Measurements from ENCODE around the gene TSPAN18.

TSPAN18 gene

GRCh38 chr11:44904261-44905020, 177.7 kb downstream of the TSPAN18 start:
- no peak for DNase-seq

DNA sequence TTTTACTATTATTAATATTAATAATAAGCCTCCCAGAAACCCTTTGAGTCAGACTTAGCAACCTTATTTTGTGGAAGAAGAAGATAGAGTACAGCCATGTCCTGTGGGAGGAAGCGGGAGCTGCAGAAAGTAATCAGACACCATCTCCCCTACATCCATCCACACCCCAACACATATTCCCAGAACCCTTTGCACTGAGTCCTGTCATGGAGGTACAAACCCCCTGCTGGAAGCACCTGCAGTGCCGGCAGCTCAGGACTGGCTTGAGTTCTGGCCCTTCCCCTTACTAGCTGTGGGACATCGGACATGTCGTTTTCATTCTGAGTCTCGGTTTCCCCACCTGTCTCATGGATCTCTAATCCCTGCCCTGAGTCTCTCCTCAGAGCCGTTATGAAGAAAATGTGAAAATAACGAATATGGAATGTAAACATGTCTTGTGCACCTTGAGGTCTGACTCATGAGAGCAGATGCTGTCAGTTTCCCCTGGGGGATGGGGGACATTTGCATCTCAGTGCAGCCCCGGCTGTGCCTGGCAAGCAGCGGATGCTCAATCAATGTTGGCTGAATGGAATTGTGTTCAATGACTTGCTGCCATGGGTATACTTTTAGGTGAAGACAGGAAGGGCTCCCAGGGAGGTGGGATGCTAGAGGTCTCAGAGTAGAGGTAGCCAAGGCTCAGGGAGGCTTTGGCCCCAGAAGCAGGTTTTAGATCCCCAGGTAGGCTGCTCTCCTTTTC, 178.5 kb downstream of the TSPAN18 start:
- no peak for DNase-seq

DNA sequence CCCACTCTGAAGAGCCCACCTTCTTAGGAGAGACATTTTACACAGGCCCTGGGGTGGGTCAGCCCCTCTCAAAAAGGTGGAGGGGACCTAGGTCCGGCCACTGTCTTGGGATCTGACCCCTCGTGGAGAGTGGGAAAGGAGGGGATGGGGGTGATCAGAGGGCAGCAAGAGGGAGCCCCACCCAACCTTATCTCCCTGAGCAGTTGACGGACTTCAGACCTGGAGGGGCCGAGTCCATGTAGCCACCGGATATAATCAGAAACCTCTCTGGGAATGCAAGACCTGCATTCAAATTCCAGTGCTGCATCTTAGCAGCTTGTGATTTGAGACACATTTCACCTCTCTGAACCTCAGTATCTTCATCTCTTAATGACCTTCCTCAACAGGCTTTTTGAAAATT, 179.9 kb downstream of the TSPAN18 start:
- no peak for DNase-seq

DNA sequence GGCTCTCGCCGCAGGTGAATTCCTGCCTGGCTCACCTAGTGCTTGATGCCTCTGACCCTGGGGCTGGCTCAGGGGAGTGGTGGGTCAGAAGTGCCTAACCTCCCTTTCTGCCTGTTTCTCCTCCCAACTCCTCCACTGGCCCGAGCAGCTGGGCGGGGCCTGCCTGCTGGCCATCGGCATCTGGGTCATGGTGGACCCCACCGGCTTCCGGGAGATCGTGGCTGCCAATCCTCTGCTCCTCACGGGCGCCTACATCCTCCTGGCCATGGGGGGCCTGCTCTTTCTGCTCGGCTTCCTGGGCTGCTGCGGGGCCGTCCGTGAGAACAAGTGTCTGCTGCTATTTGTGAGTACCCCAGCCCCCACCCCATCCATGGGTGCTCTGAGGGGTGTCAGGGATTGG, 182.8 kb downstream of the TSPAN18 start:
- no peak for DNase-seq

DNA sequence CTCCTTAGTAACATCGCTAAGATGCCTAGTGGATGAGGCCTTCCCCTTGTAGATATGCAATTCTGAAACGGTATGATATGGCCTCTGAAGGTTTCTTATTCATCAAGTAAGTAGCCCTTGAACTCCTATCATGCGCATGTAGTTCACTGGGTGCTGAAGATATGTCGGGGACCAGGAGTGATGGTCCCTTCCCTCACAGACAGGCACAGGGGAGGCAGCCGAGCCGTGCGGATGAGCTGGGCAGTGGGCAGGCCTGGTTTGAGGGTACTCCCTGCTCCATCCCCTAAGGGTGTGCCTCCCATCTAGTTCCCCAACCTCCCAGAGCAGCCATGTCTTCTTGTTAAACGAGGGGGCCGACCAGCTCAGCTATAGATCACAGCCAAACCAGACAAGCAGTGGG, 183.8 kb downstream of the TSPAN18 start:
- DNase-seq, result no peak

DNA sequence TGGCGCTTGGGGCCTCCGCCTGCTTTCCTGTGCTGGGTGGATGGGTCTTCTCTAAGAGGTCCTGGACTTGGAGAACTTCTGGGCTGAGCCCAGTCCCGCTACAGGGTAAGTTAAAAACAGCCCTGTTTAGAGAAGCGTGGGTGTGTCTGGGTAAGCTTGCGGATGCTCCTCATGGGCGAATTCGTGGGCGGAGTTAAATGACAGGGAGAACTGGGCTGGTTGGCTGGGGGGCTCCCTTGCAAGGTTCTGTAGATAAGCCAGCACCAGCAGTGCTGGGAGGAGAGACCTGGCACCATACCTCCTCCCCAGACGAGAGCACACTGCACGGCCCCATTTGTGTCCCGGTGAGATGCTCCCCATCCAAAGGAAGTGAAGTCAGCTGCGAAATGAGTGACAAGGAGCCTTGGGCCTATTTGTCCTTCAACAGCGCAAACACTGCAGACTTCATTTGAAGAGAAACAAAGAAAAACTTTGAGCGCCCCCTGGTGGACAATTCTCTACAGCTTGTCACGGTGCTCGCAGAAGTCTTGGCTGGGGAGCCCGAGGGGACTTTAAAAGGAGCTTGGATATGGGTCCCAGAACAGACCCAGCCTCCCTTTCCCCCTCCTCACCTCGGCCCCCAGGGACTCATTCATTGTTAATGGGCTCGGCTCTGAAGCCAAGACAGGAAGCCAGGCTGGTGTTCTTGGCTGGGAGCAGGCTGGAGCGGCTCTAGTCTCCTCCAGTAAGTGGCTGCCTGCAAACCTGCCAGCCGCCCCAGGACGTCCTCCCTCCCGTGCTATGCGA, 184.5 kb downstream of the TSPAN18 start:
- peak; percentile 64 to 80 for DNase-seq

GRCh38 chr11:44912270-44912987, 185.7 kb downstream of the TSPAN18 start:
- no peak for DNase-seq

DNA sequence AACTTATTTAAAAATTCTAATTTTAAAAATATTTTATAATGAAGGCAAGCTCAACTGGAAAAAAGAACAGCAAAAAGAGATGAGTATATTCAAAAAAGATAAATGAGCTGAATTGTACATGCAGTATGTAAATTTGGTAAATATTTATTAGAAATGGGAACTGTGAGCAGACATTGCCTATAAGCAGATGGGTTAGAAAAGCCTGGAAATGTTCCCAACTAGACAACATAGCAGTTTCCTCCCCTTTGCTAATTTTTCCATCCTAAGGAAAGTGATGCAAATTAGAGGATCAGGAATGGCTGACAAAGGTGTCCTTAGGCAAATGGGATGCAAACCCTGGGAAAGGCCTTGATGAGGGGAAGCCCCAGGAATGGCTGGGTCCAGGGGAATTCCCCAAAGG, 186.7 kb downstream of the TSPAN18 start:
- no peak for DNase-seq

DNA sequence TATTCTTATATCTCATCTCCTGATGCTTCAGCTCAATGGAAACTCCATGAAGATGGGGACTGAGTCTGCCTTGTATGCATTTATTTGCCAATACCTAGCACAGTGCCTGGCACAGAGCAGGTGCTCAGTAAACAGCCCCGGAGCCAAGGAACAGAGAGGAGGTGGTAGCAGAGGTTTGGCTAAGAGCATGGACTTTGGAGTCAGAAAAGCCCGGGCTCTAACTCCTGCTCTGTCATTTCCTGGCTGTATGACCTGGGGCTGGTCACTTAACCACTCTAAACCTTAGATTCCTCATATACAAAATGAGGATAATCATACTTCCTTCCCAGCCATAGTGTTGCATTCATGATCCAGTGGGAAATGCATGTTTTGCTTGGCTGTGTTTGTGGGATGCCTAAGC, 187.3 kb downstream of the TSPAN18 start:
- no peak for DNase-seq

DNA sequence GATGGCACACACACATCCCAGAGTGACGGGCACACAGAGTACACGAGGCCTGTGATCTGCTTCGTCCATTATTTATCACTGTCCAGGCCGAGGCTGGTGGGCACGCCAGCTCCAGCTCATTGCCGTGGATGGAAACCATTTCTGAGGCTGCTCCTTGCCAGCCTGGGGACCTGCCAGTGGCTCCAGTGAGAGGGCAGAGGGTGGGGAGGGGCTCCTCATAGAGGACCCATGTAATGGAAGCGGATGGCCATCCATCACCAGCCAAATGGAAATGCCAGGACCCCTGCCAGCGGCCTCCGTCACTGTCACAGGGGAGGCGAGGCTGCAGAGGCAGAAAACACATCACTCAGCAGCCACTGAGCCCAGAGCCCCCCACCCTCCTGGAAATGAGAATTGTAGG, 188.2 kb downstream of the TSPAN18 start:
- no peak for DNase-seq

- DNase-seq, result peak; percentile 10 to 33
Measured at GRCh38 chr11:44915621-44916020, 188.9 kb downstream of the TSPAN18 start.

DNA sequence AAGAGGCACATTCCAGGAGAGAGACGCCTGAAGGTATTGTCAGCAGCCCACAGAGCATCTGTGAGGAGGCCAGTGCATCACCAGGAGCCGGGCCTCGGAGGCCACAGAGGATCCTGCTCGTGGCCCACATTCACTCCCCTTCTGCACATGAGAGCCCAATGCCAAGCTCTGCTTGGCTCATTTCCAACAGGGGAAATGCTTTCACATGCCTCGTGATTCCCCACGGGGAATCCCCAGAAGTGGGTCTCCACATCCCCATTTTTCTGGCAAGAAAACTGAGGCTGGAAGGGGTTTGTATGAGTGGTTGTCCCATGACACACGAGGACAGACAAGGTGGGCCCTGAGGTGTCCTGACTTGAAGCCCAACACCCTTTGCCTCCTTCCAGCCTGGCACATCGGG, 189.6 kb downstream of the TSPAN18 start:
- DNase-seq, result no peak

GRCh38 chr11:44916801-44917385, 190.1 kb downstream of the TSPAN18 start:
- DNase-seq, result peak in 1 of 2 donors; percentile 28

GRCh38 chr11:44917741-44918140, 191.0 kb downstream of the TSPAN18 start:
- no peak for DNase-seq

GRCh38 chr11:44920451-44920850, 193.7 kb downstream of the TSPAN18 start:
- no peak for DNase-seq

DNA sequence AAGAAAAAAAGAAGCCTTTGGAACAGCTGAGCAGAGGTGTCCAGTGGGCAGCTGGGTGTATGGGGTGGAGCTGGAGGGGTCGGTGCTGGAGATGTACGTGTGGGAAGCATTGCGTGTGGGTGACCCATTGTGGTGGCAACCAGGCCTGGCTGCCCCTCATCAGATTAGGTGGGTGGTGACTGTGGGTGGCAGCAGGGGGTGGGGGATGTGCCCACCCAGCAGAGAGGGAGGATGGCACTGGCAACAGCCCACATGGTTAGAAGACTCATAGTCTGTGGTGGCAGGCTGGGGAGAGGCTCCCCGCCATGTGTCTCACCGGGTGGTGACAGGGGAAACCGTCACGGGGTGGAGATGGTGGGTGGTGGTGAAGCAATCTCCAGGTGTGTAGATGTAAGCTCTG, 196.4 kb downstream of the TSPAN18 start:
- DNase-seq, result no peak

GRCh38 chr11:44923806-44924205, 197.0 kb downstream of the TSPAN18 start:
- DNase-seq, result no peak

DNA sequence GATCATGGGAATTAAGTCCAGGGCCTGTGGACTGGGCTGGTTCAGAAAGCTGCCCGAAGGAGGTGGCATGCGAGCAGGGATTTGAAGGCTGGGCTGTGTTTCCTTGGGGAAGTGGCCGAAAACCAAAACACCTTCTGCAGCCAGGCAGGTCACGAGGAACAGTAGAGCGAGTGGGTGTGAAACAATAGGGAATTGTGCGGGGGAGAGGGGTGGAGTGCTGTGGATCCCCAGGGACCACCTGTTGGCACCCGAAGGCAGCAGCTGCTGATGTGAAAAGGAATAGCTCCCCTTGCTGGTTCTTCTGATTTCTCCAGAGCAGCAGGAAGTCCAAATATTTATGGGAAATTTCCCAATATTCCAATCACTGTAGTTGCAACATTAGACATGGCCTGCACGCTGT, 199.3 kb downstream of the TSPAN18 start:
- no peak for DNase-seq

- DNase-seq, result peak; percentile 37 to 49
Measured at GRCh38 chr11:44927174-44927661, 200.5 kb downstream of the TSPAN18 start.

DNA sequence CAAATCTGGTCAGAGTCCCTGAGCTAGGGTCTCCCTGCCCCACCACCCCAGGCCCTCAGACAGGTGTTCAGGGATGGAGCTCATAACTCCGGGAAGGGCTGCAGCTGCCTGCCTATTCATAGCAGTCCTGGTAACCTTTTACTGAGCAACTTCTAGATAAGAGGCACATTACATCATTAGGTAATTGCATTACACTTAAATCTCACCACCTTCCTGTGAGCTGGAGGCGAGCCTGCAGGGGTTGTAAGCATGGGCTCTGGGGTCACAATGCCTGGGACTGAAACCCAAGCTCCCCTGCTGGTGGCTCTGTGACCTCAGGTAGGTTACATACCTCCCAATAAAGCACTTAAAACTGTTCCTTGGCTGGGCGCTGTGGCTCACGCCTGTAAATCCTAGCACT, 201.4 kb downstream of the TSPAN18 start:
- no peak for DNase-seq

DNA sequence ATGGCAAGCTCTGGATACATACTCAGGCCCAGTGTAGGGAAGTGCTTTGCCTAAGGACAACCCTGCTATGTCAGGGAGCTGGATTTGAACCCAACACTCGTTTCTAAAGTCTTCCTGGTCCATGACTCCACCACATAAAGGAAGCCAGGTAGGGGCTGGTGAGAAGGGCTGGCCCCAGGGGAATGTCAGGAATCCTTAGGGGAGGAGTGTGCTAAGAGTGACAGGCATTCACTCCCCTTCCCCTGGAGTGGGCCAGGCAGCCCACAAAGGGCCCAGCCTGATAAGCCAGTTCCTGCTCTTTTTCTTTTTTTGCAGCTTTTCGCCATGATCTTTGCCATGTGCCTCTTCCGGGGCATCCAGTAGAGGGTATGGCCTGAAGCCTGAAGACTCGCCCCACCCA, 202.1 kb downstream of the TSPAN18 start:
- no peak for DNase-seq

- DNase-seq, result no peak
Measured at GRCh38 chr11:44930588-44931302, 204.0 kb downstream of the TSPAN18 start.

All from CD4-positive, alpha-beta T cell treated with Interleukin-1 beta for 1 hour (primary cell).